ENCODE results near the gene TEX26.

DNA sequence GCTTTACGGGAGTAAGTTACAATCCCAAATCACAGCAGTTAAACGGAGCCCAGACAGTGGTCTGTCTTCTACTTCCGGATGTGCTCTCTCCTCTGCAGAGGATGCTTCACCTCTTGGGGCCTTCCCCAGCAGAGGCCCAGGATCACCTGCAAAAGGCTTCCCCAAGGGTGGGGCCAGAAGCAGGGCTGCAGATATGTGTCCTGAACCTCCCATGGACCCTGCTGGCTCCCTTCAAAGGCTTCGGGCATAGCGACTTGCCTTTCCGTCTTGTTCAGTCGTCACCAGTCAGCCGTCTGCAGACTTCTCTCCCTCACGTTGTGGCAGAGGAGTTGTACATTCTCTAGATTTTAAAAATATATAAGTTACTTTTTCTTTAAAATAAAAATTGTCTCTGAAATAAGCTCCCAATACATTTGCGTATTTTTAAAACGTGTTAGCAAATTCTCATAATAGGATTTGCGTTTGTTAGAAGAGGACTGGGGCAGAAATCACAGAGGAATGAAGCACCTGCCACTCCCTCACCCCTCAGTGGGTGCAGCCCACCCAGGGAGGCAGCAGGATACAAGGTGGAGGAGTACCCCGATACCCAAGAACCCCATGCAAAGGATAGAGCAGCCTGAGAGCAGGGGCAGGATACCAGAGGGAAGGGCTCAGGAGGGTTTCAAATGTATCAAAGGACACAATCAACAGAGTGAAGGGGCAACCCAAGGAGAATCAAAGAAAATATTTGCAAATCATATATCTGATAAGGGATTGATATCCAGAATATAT, 49.3 kb upstream of the TEX26 start:
- TF ChIP-seq, protein P1, sequence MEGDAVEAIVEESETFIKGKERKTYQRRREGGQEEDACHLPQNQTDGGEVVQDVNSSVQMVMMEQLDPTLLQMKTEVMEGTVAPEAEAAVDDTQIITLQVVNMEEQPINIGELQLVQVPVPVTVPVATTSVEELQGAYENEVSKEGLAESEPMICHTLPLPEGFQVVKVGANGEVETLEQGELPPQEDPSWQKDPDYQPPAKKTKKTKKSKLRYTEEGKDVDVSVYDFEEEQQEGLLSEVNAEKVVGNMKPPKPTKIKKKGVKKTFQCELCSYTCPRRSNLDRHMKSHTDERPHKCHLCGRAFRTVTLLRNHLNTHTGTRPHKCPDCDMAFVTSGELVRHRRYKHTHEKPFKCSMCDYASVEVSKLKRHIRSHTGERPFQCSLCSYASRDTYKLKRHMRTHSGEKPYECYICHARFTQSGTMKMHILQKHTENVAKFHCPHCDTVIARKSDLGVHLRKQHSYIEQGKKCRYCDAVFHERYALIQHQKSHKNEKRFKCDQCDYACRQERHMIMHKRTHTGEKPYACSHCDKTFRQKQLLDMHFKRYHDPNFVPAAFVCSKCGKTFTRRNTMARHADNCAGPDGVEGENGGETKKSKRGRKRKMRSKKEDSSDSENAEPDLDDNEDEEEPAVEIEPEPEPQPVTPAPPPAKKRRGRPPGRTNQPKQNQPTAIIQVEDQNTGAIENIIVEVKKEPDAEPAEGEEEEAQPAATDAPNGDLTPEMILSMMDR (IDR thresholded peaks at IDR 0.05) = no peak
- TF ChIP-seq POLR2A (IDR thresholded peaks at IDR 0.05) = no peak
